ENCODE results near the gene BGN.

DNA sequence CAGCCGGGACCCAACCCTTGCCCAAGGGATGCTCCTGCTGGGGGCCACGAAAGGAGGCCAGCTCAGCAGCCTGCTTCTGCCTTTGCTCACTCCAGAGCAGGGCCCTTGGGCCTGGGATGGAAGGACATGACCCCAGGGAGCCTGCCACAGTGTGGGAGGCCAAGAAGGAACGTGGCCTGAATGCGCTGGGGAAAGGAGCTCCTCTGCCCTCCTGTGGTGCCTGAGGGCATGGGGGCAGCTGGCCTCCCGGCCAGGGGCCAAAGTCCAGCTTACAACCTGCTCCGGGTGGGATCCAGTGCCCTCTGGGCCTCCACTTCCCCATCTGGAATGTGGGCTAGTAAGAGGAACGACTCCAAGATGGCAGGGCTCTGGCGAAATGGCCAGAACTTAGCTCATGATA lies 20.7 kb downstream of the BGN start:
- TF ChIP-seq, protein P1, sequence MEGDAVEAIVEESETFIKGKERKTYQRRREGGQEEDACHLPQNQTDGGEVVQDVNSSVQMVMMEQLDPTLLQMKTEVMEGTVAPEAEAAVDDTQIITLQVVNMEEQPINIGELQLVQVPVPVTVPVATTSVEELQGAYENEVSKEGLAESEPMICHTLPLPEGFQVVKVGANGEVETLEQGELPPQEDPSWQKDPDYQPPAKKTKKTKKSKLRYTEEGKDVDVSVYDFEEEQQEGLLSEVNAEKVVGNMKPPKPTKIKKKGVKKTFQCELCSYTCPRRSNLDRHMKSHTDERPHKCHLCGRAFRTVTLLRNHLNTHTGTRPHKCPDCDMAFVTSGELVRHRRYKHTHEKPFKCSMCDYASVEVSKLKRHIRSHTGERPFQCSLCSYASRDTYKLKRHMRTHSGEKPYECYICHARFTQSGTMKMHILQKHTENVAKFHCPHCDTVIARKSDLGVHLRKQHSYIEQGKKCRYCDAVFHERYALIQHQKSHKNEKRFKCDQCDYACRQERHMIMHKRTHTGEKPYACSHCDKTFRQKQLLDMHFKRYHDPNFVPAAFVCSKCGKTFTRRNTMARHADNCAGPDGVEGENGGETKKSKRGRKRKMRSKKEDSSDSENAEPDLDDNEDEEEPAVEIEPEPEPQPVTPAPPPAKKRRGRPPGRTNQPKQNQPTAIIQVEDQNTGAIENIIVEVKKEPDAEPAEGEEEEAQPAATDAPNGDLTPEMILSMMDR (conservative IDR thresholded peaks at IDR 0.05; ENCODE audit: low read length), result no peak
- TF ChIP-seq EZH2phosphoT487 (IDR thresholded peaks at IDR 0.05; ENCODE audit: borderline replicate concordance, low read depth, low read length), result no peak
